Measurements from ENCODE around the gene STAT4.

STAT4 gene

GRCh38 chr2:191169456-191170300 lies 18.9 kb upstream of the STAT4 start:
- Histone ChIP-seq H4K20me1 (ENCODE audit: low read depth, low read length) (no peaks in the 10 kb centered on the region), H3K4me3 (ENCODE audit: insufficient read depth, low read length, poor library complexity, severe bottlenecking) (no peak overlapping the region), H3K27me3 (ENCODE audit: low read length) (no peaks in the 10 kb centered on the region), H3K9ac (ENCODE audit: low read length) (no peak overlapping the region), H3K4me2 (ENCODE audit: low read depth, low read length, poor library complexity, severe bottlenecking) (no peak overlapping the region), H2AFZ (ENCODE audit: low read depth, low read length, severe bottlenecking) (no peak overlapping the region), H3K27ac (ENCODE audit: low read depth, low read length) (no peak overlapping the region), H3K79me2 (ENCODE audit: insufficient read depth, low read length) (no peaks in the 10 kb centered on the region), H3F3A (ENCODE audit: insufficient read depth) (no peaks in the 10 kb centered on the region), H3K36me3 (ENCODE audit: low read length) (no peaks in the 10 kb centered on the region), H3K9me2 (replicated peaks; ENCODE audit: insufficient read depth, low read length) (no peaks in the 10 kb centered on the region), H3K9me3 (ENCODE audit: insufficient read depth, low read length) (no peaks in the 10 kb centered on the region)
- no peak for TF ChIP-seq CTCF (IDR thresholded peaks at IDR 0.05; ENCODE audit: insufficient read depth, low read length, poor library complexity, severe bottlenecking)
- TF ChIP-seq EZH2phosphoT487 (conservative IDR thresholded peaks at IDR 0.05; ENCODE audit: low read length): no peak

GRCh38 chr2:191167766-191168165 lies 17.0 kb upstream of the STAT4 start:
- TF ChIP-seq EZH2phosphoT487 (conservative IDR thresholded peaks at IDR 0.05; ENCODE audit: low read length) (no peak), CTCF (IDR thresholded peaks at IDR 0.05; ENCODE audit: insufficient read depth, low read length, poor library complexity, severe bottlenecking) (no peak)
- Histone ChIP-seq H3K4me2 (ENCODE audit: low read depth, low read length, poor library complexity, severe bottlenecking) (no peak overlapping the region), H3K27me3 (ENCODE audit: low read length) (no peaks in the 10 kb centered on the region), H3K36me3 (ENCODE audit: low read length) (no peaks in the 10 kb centered on the region), H3K4me3 (ENCODE audit: insufficient read depth, low read length, poor library complexity, severe bottlenecking) (no peak overlapping the region), H3F3A (ENCODE audit: insufficient read depth) (no peaks in the 10 kb centered on the region), H2AFZ (ENCODE audit: low read depth, low read length, severe bottlenecking) (no peak overlapping the region), H4K20me1 (ENCODE audit: low read depth, low read length) (no peaks in the 10 kb centered on the region), H3K9me2 (replicated peaks; ENCODE audit: insufficient read depth, low read length) (no peaks in the 10 kb centered on the region), H3K79me2 (ENCODE audit: insufficient read depth, low read length) (no peaks in the 10 kb centered on the region), H3K27ac (ENCODE audit: low read depth, low read length) (no peak overlapping the region), H3K9me3 (ENCODE audit: insufficient read depth, low read length) (no peaks in the 10 kb centered on the region), H3K9ac (ENCODE audit: low read length) (no peak overlapping the region)

- TF ChIP-seq EZH2phosphoT487 (conservative IDR thresholded peaks at IDR 0.05; ENCODE audit: low read length): no peak
- no peak for TF ChIP-seq CTCF (IDR thresholded peaks at IDR 0.05; ENCODE audit: insufficient read depth, low read length, poor library complexity, severe bottlenecking)
- no peak overlapping the region for H3K4me3 ChIP-seq (ENCODE audit: insufficient read depth, low read length, poor library complexity, severe bottlenecking)
- no peak overlapping the region for H2AFZ ChIP-seq (ENCODE audit: low read depth, low read length, severe bottlenecking)
- H3K9me2 ChIP-seq (replicated peaks; ENCODE audit: insufficient read depth, low read length): no peaks in the 10 kb centered on the region
- no peaks in the 10 kb centered on the region for H3K36me3 ChIP-seq (ENCODE audit: low read length)
- no peak overlapping the region for H3K4me2 ChIP-seq (ENCODE audit: low read depth, low read length, poor library complexity, severe bottlenecking)
- H3F3A ChIP-seq (ENCODE audit: insufficient read depth): no peaks in the 10 kb centered on the region
- no peaks in the 10 kb centered on the region for H3K27me3 ChIP-seq (ENCODE audit: low read length)
- no peaks in the 10 kb centered on the region for H3K79me2 ChIP-seq (ENCODE audit: insufficient read depth, low read length)
- H3K9ac ChIP-seq (ENCODE audit: low read length): no peak overlapping the region
- H3K27ac ChIP-seq (ENCODE audit: low read depth, low read length): no peak overlapping the region
- H3K9me3 ChIP-seq (ENCODE audit: insufficient read depth, low read length): no peaks in the 10 kb centered on the region
- H4K20me1 ChIP-seq (ENCODE audit: low read depth, low read length): no peaks in the 10 kb centered on the region
Observed at GRCh38 chr2:191166756-191167445, 16.1 kb upstream of the STAT4 start.
